ENCODE measurements around the gene TTC23. TPM values are rescaled to one million over a fixed set of nuclear protein-coding genes. Genes with fewer than 3 reads are reported as not detected.

Gene TTC23
- polyA plus RNA-seq, 2 of the 4 experiments (the other 2 are of a cell fraction), result 7.0 to 16.5 TPM

- no peak for TF ChIP-seq PHF8 (IDR thresholded peaks at IDR 0.05; ENCODE audit: borderline replicate concordance, low read depth)
- no peak for TF ChIP-seq NFE2L2 (conservative IDR thresholded peaks at IDR 0.05; ENCODE audit: low read length)
Observed at GRCh38 chr15:99213187-99213811, 36.1 kb downstream of the TTC23 start (continued).

GRCh38 chr15:99212406-99212805 is 37.0 kb downstream of the TTC23 start:
- ChIA-PET CTCF (interaction anchor here (0.6 to 18.4 kb wide), 30 partner anchors 11 to 783 kb away, joined by 3 to 372 read pairs (median 6); partner anchors contain the start of gene SYNM), POLR2A (no interaction called here)
- peaks cover 16% of the 10 kb centered on the region for H3K4me1 ChIP-seq
- 0 out of 6 replicates have a peak overlapping the region, but pooled peaks of 1 of the 2 experiments have one; percentile 12 for H3K27ac ChIP-seq
- no peak overlapping the region for H3K4me2 ChIP-seq
- FAIRE-seq (no peak), ATAC-seq (peak; percentile 66 to 73; a peak in 4 of 6 replicates), DNase-seq (ENCODE audit: low read depth in 1 of 2, low spot score in 1 of 2) (peak; percentile 13 to 14)
- H3K4me3 ChIP-seq, result no peak overlapping the region
- H3K9me3 ChIP-seq, result no peaks in the 10 kb centered on the region
- TF ChIP-seq PHF8 (IDR thresholded peaks at IDR 0.05; ENCODE audit: borderline replicate concordance, low read depth) (no peak), FOSL2 (IDR thresholded peaks at IDR 0.05) (no peak), FOSL2 (CRISPR knock-in tag; IDR thresholded peaks at IDR 0.05) (peak; percentile 44; the same call in 1 of the 2 replicates), GATA3 (IDR thresholded peaks at IDR 0.05; ENCODE audit: borderline replicate concordance) (no peak)
- 80% methylated on average over 7 of the region's 7 CpGs for WGBS (ENCODE audit: missing lambda C conversion rate)

GRCh38 chr15:99211926-99212325 is 37.5 kb downstream of the TTC23 start:
- Histone ChIP-seq H3K27ac (0 out of 6 replicates have a peak overlapping the region, but pooled peaks of 1 of the 2 experiments have one; percentile 0), H3K4me2 (no peak overlapping the region), H3K4me3 (no peak overlapping the region), H3K9me3 (no peaks in the 10 kb centered on the region), H3K4me1 (peaks cover 16% of the 10 kb centered on the region)
- FAIRE-seq (peak; percentile 36), ATAC-seq (peak; percentile 44 to 48; a peak in 4 of 6 replicates), DNase-seq (ENCODE audit: low read depth in 1 of 2, low spot score in 1 of 2) (peak in 1 of 2 experiments; percentile 51)
- WGBS (ENCODE audit: missing lambda C conversion rate), result 67% methylated on average over 4 of the region's 4 CpGs
- ChIA-PET CTCF (interaction anchor here (1.4 to 18.4 kb wide), 6 partner anchors 11 to 769 kb away, joined by 3 to 372 read pairs (median 14); partner anchors contain the start of gene SYNM), POLR2A (no interaction called here)
- TF ChIP-seq ZC3H11A (IDR thresholded peaks at IDR 0.05) (no peak), CHD2 (IDR thresholded peaks at IDR 0.05; ENCODE audit: low read length, partially characterized antibody) (no peak), ELK1 (IDR thresholded peaks at IDR 0.05; ENCODE audit: low read depth, low read length) (no peak), HOXA7 (CRISPR knock-in tag; IDR thresholded peaks at IDR 0.05) (no peak), TP53 (CRISPR knock-in tag; IDR thresholded peaks at IDR 0.05) (no peak), ZNF302 (CRISPR knock-in tag; IDR thresholded peaks at IDR 0.05) (no peak), NPAS2 (CRISPR knock-in tag; IDR thresholded peaks at IDR 0.05; ENCODE audit: borderline replicate concordance) (no peak), RARB (CRISPR knock-in tag; IDR thresholded peaks at IDR 0.05) (no peak), MYC (IDR thresholded peaks at IDR 0.05; ENCODE audit: borderline replicate concordance, low read length) (no peak), HOXB5 (CRISPR knock-in tag; IDR thresholded peaks at IDR 0.05) (no peak), HES2 (IDR thresholded peaks at IDR 0.05) (no peak), RNF2 (IDR thresholded peaks at IDR 0.05; ENCODE audit: borderline replicate concordance, low read depth) (no peak), SMC3 (IDR thresholded peaks at IDR 0.05) (no peak)

- no peak for DNase-seq (ENCODE audit: low read depth in 1 of 2, low spot score in 1 of 2)
- no peak for FAIRE-seq
- ChIA-PET POLR2A (no interaction called here), CTCF (interaction anchor here (1.0 to 18.4 kb wide), 5 partner anchors 15 to 768 kb away, joined by 3 to 372 read pairs (median 5); partner anchors contain the start of gene SYNM)
- no peak overlapping the region for H3K4me2 ChIP-seq
- peaks cover 16% of the 10 kb centered on the region for H3K4me1 ChIP-seq
- H3K4me3 ChIP-seq, result no peak overlapping the region
- no peak for ATAC-seq
- peaks cover 6% of the 10 kb centered on the region; the same call in 1 of the 3 replicates for H3K9me3 ChIP-seq
- TF ChIP-seq POLR2AphosphoS2 (conservative IDR thresholded peaks at IDR 0.05; ENCODE audit: low read length), result no peak
- TF ChIP-seq MYC (IDR thresholded peaks at IDR 0.05; ENCODE audit: borderline replicate concordance, low read length), result no peak
- TF ChIP-seq SMC3 (IDR thresholded peaks at IDR 0.05), result no peak
- TF ChIP-seq RAD21 (conservative IDR thresholded peaks at IDR 0.05 in 1 of 2, IDR thresholded peaks at IDR 0.05 in 1 of 2), result no peak
- no peak for TF ChIP-seq ZSCAN20 (CRISPR knock-in tag; IDR thresholded peaks at IDR 0.05)
- no peak for TF ChIP-seq ELK1 (IDR thresholded peaks at IDR 0.05; ENCODE audit: low read depth, low read length)
- TF ChIP-seq FOXS1 (CRISPR knock-in tag; IDR thresholded peaks at IDR 0.05), result no peak
- TF ChIP-seq JUN (IDR thresholded peaks at IDR 0.05), result no peak
- no peak for TF ChIP-seq CEBPB (IDR thresholded peaks at IDR 0.05)
- no peak for TF ChIP-seq CTCF (IDR thresholded peaks at IDR 0.05)
- no peak for TF ChIP-seq RARB (CRISPR knock-in tag; IDR thresholded peaks at IDR 0.05)
- no peak for TF ChIP-seq SREBF2 (IDR thresholded peaks at IDR 0.05)
- TF ChIP-seq BHLHE40 (IDR thresholded peaks at IDR 0.05; ENCODE audit: low read depth, low read length), result no peak
- no peak for TF ChIP-seq NPAS2 (CRISPR knock-in tag; IDR thresholded peaks at IDR 0.05; ENCODE audit: borderline replicate concordance)
- H3K27ac ChIP-seq, result no peak overlapping the region
Observed at GRCh38 chr15:99210334-99210733, 39.0 kb downstream of the TTC23 start.

Measured in A549 (cell line).